ENCODE measurements around the gene CHI3L2.

DNA sequence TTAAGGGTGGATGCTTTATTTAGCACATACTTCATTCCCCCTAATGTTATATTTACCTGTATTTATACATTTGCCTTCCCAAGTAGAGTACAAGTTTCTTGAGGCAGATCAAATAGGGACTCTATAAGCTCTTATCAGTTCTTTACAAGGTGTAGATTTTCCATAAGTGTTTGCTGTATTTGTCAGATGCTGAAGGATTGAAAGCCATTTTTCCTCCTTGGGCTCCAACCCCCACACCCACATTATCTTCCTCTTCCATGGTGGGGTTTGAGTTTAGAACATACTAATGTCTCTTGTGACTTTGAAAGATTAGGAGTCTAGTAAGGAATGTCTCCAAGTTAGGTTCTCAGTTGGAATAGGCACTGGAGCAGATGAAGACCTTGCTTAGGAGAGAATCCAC is 2.4 kb upstream of the CHI3L2 start:
- TF ChIP-seq, protein P1, sequence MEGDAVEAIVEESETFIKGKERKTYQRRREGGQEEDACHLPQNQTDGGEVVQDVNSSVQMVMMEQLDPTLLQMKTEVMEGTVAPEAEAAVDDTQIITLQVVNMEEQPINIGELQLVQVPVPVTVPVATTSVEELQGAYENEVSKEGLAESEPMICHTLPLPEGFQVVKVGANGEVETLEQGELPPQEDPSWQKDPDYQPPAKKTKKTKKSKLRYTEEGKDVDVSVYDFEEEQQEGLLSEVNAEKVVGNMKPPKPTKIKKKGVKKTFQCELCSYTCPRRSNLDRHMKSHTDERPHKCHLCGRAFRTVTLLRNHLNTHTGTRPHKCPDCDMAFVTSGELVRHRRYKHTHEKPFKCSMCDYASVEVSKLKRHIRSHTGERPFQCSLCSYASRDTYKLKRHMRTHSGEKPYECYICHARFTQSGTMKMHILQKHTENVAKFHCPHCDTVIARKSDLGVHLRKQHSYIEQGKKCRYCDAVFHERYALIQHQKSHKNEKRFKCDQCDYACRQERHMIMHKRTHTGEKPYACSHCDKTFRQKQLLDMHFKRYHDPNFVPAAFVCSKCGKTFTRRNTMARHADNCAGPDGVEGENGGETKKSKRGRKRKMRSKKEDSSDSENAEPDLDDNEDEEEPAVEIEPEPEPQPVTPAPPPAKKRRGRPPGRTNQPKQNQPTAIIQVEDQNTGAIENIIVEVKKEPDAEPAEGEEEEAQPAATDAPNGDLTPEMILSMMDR (IDR thresholded peaks at IDR 0.05), result no peak
- no peak for TF ChIP-seq POLR2A (IDR thresholded peaks at IDR 0.05)

Measured in heart left ventricle (tissue), 13 donors.